HL-60 (cell line): ENCODE measurements around the gene PIEZO1.

Source experiments
- DNase-seq, 2 experiments: peaks; one replicate each; pipeline ENCODE4 v3.0.0-alpha.2; 2010 to 2020; ENCODE audit warnings: low read depth in 1 of 2, low spot score in 1 of 2
- H3K27ac ChIP-seq: fragments of 250-450 bp; sonication (Bioruptor Pico); replicated peaks from 2 replicates; pipeline ENCODE4 v1.5.1; 2020; ENCODE audit warnings: mild to moderate bottlenecking, moderate library complexity
- H3K27me3 ChIP-seq: fragments of 250-450 bp; sonication (Bioruptor Pico); 2 replicates; pipeline ENCODE4 v1.5.1; 2021; ENCODE audit warnings: mild to moderate bottlenecking, moderate library complexity; ENCODE audit not compliant: insufficient read depth, poor library complexity, severe bottlenecking
- H3K4me3 ChIP-seq: replicated peaks from 2 replicates; pipeline ENCODE4 v1.5.1; 2011; ENCODE audit warnings: mild to moderate bottlenecking, control low read depth, low read length; ENCODE audit not compliant: insufficient read depth
- GABPA ChIP-seq: IDR thresholded peaks from 2 replicates; pipeline ENCODE4 v1.6.1; 2012; ENCODE audit warnings: low read depth
- POLR2AphosphoS5 ChIP-seq: IDR thresholded peaks from 2 replicates; pipeline ENCODE4 v1.6.1; 2012; ENCODE audit warnings: low read depth
- REST ChIP-seq: IDR thresholded peaks from 2 replicates; pipeline ENCODE4 v1.6.1; 2012; ENCODE audit warnings: low read depth; ENCODE audit not compliant: insufficient replicate concordance
- SPI1 ChIP-seq: IDR thresholded peaks from 2 replicates; pipeline ENCODE4 v1.6.1; 2012; ENCODE audit warnings: low read depth, mild to moderate bottlenecking, borderline replicate concordance
- TF ChIP-seq, protein P1 (sequence below): IDR thresholded peaks from one replicate; pipeline ENCODE4 v1.5.1; 2011; ENCODE audit warnings: low read length, control low read depth, inconsistent platforms; ENCODE audit not compliant: insufficient read depth

Gene PIEZO1

GRCh38 chr16:88681709-88682451, 103.1 kb downstream of the PIEZO1 start:
- Histone ChIP-seq H3K27ac (peak overlapping the region; percentile 89), H3K27me3 (no peaks in the 10 kb centered on the region), H3K4me3 (no peak overlapping the region)
- TF ChIP-seq SPI1 (peak; percentile 91), REST (no peak)
- peak; percentile 79 to 86 for DNase-seq

GRCh38 chr16:88681084-88681680, 103.8 kb downstream of the PIEZO1 start:
- Histone ChIP-seq H3K27ac (peak overlapping the region; percentile 89), H3K27me3 (no peaks in the 10 kb centered on the region), H3K4me3 (no peak overlapping the region)
- TF ChIP-seq POLR2AphosphoS5 (no peak), REST (no peak), GABPA (no peak), SPI1 (no peak)
- TF ChIP-seq, protein P1, sequence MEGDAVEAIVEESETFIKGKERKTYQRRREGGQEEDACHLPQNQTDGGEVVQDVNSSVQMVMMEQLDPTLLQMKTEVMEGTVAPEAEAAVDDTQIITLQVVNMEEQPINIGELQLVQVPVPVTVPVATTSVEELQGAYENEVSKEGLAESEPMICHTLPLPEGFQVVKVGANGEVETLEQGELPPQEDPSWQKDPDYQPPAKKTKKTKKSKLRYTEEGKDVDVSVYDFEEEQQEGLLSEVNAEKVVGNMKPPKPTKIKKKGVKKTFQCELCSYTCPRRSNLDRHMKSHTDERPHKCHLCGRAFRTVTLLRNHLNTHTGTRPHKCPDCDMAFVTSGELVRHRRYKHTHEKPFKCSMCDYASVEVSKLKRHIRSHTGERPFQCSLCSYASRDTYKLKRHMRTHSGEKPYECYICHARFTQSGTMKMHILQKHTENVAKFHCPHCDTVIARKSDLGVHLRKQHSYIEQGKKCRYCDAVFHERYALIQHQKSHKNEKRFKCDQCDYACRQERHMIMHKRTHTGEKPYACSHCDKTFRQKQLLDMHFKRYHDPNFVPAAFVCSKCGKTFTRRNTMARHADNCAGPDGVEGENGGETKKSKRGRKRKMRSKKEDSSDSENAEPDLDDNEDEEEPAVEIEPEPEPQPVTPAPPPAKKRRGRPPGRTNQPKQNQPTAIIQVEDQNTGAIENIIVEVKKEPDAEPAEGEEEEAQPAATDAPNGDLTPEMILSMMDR, result no peak
- peak in 1 of 2 experiments; percentile 65 for DNase-seq

GRCh38 chr16:88680554-88681083, 104.4 kb downstream of the PIEZO1 start:
- TF ChIP-seq SPI1, result no peak
- no peak for TF ChIP-seq POLR2AphosphoS5
- TF ChIP-seq, protein P1, result no peak
- TF ChIP-seq REST, result no peak
- TF ChIP-seq GABPA, result no peak
- no peak overlapping the region for H3K4me3 ChIP-seq
- no peak overlapping the region; the same call in 1 of the 2 replicates for H3K27ac ChIP-seq

More at GRCh38 chr16:88680554-88681083, 104.4 kb downstream of the PIEZO1 start:
- no peak for DNase-seq
- H3K27me3 ChIP-seq, result no peaks in the 10 kb centered on the region
